Activated CD4-positive, alpha-beta T cell treated with anti-CD3 and anti-CD28 coated beads, Interleukin-2, amount 10 ng/mL, durations not matched to agents 7 days and 5 days (primary cell): Measurements from ENCODE around the gene MACF1. TPM values are rescaled to one million over a fixed set of nuclear protein-coding genes. Genes with fewer than 3 reads are reported as not detected.

ENCODE experiments used
- CTCF ChIA-PET: fragments of 350-600 bp; sonication (Branson Sonifier 250); formaldehyde crosslinking; loops from one replicate; lab custom pipeline; 2021; ENCODE audit warnings: antibody characterized with exemption; lab: Charles Lee
- POLR2A ChIA-PET: fragments of 350-600 bp; sonication (Branson Sonifier 250); formaldehyde crosslinking; loops from one replicate; lab custom pipeline; 2021; ENCODE audit warnings: antibody characterized with exemption; lab: Charles Lee
- DNase-seq: peaks from one replicate; pipeline ENCODE4 v3.0.0-alpha.2; 2020
- H3K27ac Mint-ChIP-seq: one replicate; pipeline ENCODE4 v1.8.0; 2021; ENCODE audit warnings: mild to moderate bottlenecking, moderate library complexity, mixed read lengths
- H3K27me3 Mint-ChIP-seq: one replicate; pipeline ENCODE4 v1.8.0; 2021; ENCODE audit warnings: mixed read lengths
- H3K36me3 Mint-ChIP-seq: one replicate; pipeline ENCODE4 v1.8.0; 2021; ENCODE audit warnings: low read depth, mixed read lengths
- H3K4me1 Mint-ChIP-seq: one replicate; pipeline ENCODE4 v1.8.0; 2021; ENCODE audit warnings: mixed read lengths
- H3K4me3 Mint-ChIP-seq: one replicate; pipeline ENCODE4 v1.8.0; 2021; ENCODE audit warnings: mild to moderate bottlenecking, moderate library complexity, mixed read lengths
- H3K9me3 Mint-ChIP-seq: one replicate; pipeline ENCODE4 v1.8.0; 2021; ENCODE audit warnings: mixed read lengths
- total RNA-seq, 2 experiments: library from RNA; stranded (reverse); gene quantifications; one replicate each; pipeline ENCODE4 v1.2.3, GENCODE V29; 2021

MACF1 gene
- total RNA-seq, 2 experiments from 2014 or later = 375 to 395 TPM

DNA sequence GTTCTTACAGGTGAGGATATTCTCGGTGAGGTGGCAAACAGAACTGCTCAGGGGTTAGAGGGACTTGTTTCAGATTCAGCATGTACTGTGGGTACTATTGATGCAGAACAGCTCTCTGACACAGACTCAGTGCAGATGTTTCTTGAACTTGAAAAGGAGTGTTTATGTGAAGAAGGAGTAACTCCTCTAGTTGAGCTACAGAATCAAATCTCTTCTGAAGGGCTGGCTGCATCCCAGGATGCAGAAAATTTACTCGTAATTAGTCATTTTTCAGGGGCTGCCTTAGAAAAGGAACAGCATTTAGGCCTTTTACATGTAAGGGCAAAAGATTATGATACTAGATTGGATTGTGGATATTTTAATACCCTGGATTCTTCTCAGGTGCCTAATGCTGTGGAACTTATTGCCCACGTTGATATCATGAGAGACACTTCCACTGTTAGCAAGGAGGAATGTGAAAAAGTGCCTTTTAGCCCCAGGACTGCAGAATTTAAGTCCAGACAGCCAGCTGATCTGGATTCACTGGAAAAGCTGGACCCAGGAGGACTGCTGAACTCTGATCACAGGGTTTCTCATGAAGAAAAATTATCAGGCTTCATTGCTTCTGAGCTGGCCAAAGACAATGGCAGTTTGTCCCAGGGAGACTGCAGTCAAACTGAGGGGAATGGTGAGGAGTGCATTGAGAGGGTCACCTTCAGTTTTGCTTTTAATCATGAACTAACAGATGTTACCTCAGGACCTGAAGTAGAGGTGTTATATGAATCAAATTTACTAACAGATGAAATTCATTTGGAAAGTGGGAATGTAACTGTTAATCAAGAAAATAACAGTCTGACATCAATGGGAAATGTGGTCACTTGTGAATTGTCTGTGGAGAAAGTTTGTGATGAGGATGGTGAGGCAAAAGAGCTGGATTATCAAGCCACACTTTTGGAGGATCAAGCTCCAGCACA is 207.3 kb downstream of the MACF1 start:
- POLR2A ChIA-PET = no interaction called here
- Mint-ChIP-seq H3K4me1 (peaks cover 37% of the 10 kb centered on the region), H3K36me3 (peaks cover 18% of the 10 kb centered on the region), H3K27me3 (no peaks in the 10 kb centered on the region), H3K4me3 (no peak overlapping the region), H3K9me3 (no peaks in the 10 kb centered on the region), H3K27ac (no peak overlapping the region)
- no peak for DNase-seq
- CTCF ChIA-PET = interaction anchor here (0.9 to 3.4 kb wide), 14 partner anchors 9 to 313 kb away, joined by 3 to 17 read pairs (median 4); no protein-coding TSS in a partner anchor

DNA sequence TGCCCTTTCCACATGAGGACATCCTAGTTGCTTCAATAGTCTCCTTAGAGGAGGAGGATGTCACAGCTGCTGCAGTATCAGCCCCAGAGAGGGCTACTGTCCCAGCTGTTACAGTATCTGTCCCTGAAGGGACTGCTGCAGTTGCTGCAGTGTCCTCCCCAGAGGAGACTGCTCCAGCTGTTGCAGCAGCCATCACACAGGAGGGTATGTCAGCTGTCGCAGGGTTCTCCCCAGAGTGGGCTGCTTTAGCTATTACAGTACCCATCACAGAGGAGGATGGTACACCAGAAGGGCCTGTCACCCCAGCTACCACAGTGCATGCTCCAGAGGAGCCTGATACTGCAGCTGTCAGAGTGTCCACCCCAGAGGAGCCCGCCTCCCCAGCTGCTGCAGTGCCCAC is 208.4 kb downstream of the MACF1 start:
- Mint-ChIP-seq H3K4me3 (no peak overlapping the region), H3K4me1 (peaks cover 26% of the 10 kb centered on the region), H3K9me3 (no peaks in the 10 kb centered on the region), H3K27me3 (no peaks in the 10 kb centered on the region), H3K36me3 (peaks cover 15% of the 10 kb centered on the region), H3K27ac (no peak overlapping the region)
- DNase-seq = no peak
- ChIA-PET POLR2A (no interaction called here), CTCF (interaction anchor here (2.1 to 2.4 kb wide), 2 partner anchors 12 to 314 kb away, joined by 5 to 12 read pairs; no protein-coding TSS in a partner anchor)

DNA sequence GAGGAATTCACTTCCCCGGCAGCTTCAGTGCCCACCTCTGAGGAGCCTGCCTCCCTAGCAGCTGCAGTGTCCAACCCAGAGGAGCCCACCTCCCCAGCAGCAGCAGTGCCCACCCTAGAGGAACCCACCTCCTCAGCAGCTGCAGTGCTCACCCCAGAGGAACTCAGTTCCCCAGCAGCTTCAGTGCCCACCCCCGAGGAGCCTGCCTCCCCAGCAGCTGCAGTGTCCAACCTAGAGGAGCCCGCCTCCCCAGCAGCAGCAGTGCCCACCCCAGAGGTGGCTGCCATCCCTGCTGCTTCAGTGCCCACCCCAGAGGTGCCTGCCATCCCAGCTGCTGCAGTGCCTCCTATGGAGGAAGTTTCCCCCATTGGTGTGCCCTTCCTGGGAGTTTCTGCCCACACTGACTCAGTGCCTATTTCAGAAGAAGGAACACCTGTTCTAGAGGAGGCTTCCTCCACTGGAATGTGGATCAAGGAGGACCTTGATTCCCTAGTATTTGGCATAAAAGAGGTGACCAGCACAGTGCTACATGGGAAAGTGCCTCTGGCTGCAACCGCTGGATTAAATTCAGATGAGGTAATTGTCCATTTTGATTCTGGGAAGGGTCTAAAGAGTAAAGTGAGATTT is 209.5 kb downstream of the MACF1 start:
- Mint-ChIP-seq H3K27ac (no peak overlapping the region), H3K4me1 (peaks cover 24% of the 10 kb centered on the region), H3K27me3 (no peaks in the 10 kb centered on the region), H3K4me3 (no peak overlapping the region), H3K9me3 (no peaks in the 10 kb centered on the region), H3K36me3 (peaks cover 22% of the 10 kb centered on the region)
- POLR2A ChIA-PET = no interaction called here
- CTCF ChIA-PET = no interaction called here
- no peak for DNase-seq

DNA sequence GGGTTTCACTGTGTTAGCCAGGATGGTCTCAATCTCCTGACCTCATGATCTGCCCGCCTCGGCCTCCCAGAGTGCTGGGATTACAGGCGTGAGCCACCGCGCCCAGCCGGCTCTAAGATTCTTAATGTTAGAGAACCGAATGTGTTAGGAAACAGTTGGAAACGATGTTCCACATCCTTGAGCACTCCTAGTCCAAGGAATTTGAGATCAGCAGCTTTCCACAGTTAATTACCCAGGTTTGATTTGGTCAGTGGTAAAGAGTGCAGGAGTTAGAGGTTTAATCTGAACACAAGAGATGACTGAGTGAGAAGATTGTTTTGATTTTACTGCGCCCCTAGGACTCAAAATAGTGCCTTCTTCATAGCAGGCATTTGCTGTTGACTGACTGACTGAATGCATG is 211.1 kb downstream of the MACF1 start:
- no peak for DNase-seq
- H3K27me3 Mint-ChIP-seq = no peaks in the 10 kb centered on the region
- no peak overlapping the region for H3K4me3 Mint-ChIP-seq
- peaks cover 21% of the 10 kb centered on the region for H3K36me3 Mint-ChIP-seq
- H3K27ac Mint-ChIP-seq = no peak overlapping the region
- ChIA-PET POLR2A (no interaction called here), CTCF (interaction anchor here (1.0 kb wide), 1 partner anchor 21 kb away, joined by 3 read pairs; no protein-coding TSS in a partner anchor)
- H3K9me3 Mint-ChIP-seq = no peaks in the 10 kb centered on the region
- H3K4me1 Mint-ChIP-seq = peaks cover 13% of the 10 kb centered on the region

DNA sequence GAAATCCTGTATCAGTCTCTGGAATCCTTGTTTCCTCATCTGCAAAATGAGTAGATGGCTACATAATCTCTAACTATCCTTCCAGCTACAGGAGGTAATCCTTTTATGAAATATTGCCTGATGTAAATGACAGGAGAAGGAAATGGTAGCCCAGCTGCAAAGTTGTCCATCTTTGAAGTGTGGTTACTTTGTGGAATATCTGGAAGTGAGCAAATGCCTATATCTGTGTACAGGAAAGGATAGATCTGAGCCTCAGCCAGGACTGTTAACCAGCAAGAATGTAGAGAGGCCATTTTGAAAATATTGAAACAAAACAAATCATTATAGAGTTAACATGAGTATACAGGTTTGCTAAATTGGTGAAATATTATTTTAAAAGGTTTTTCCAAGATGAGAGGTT is 212.1 kb downstream of the MACF1 start:
- Mint-ChIP-seq H3K4me3 (no peak overlapping the region), H3K27ac (no peak overlapping the region), H3K9me3 (no peaks in the 10 kb centered on the region), H3K27me3 (no peaks in the 10 kb centered on the region), H3K4me1 (peaks cover 5% of the 10 kb centered on the region), H3K36me3 (peaks cover 22% of the 10 kb centered on the region)
- ChIA-PET POLR2A (no interaction called here), CTCF (interaction anchor here (0.6 kb wide), 2 partner anchors 18 to 125 kb away, joined by 3 to 5 read pairs; no protein-coding TSS in a partner anchor)
- no peak for DNase-seq

DNA sequence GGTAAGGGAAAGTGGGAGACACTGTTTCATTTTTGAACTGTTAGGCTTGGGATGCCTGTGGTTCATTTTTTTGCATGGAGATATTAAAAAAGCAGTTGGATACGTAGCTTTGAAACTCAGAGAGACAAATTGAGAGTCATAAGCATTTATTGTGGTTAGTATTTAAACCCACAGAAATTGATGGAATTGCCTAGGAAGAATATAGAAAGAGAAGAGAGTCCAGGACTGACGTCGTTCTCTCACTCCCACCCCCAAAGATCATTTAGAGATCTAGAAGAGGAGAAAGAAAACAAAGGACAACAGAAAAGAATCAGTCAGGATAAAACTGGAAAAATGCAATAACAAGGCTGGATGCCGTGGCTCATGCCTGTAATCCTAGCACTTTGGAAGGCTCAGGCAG is 213.7 kb downstream of the MACF1 start:
- H3K4me3 Mint-ChIP-seq = no peak overlapping the region
- ChIA-PET POLR2A (no interaction called here), CTCF (no interaction called here)

DNA sequence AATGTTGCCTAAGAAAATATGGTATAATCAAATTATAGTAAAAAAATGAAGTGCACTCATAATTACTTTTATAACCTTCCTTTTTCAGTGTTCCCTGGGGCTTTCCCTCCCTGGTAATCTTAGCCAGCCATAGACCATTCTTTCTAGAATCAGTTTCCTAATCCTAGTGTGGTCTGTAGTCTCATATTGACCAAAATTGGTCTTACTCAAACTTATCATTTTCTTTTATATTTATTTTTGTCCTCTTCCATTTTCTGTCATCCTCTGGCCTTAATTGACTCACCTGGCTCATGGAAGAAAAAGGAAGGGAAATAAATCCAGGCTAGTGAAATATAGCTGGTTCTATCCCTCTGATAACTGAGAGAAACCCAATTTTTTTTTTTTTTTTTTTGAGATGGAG is 216.0 kb downstream of the MACF1 start:
- DNase-seq = no peak
- no peak overlapping the region for H3K27ac Mint-ChIP-seq
- ChIA-PET POLR2A (interaction anchor here (0.6 kb wide), 1 partner anchor 38 kb away, joined by 4 read pairs; no protein-coding TSS in a partner anchor), CTCF (interaction anchor here (1.0 to 4.4 kb wide), 4 partner anchors 9 to 23 kb away, joined by 3 to 17 read pairs (median 4); no protein-coding TSS in a partner anchor)
- H3K4me3 Mint-ChIP-seq = no peak overlapping the region
- H3K4me1 Mint-ChIP-seq = peaks cover 4% of the 10 kb centered on the region
- no peaks in the 10 kb centered on the region for H3K9me3 Mint-ChIP-seq
- H3K36me3 Mint-ChIP-seq = peaks cover 46% of the 10 kb centered on the region
- H3K27me3 Mint-ChIP-seq = no peaks in the 10 kb centered on the region

More for the DNA sequence above, 213.7 kb downstream of the MACF1 start:
- DNase-seq = no peak
- H3K27ac Mint-ChIP-seq = no peak overlapping the region
- peaks cover 35% of the 10 kb centered on the region for H3K36me3 Mint-ChIP-seq
- peaks cover 7% of the 10 kb centered on the region for H3K4me1 Mint-ChIP-seq
- no peaks in the 10 kb centered on the region for H3K27me3 Mint-ChIP-seq
- H3K9me3 Mint-ChIP-seq = no peaks in the 10 kb centered on the region

DNA sequence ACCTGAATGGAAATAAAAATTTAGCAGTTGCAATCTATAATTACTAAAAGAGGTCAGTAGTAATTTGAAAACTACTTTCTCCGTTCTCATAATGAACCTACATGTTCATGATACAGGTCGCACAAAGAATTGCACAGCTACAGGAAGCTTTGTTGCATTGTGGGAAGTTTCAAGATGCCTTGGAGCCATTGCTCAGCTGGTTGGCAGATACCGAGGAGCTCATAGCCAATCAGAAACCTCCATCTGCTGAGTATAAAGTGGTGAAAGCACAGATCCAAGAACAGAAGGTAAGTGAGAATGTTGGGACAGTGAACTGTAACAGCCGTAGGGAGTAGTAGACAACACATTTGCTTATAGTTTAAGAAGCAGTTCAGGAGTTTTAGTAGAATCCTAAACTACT is 218.1 kb downstream of the MACF1 start:
- ChIA-PET POLR2A (no interaction called here), CTCF (interaction anchor here (1.1 to 4.4 kb wide), 2 partner anchors 12 to 126 kb away, joined by 4 to 17 read pairs; no protein-coding TSS in a partner anchor)
- Mint-ChIP-seq H3K4me3 (no peak overlapping the region), H3K27me3 (no peaks in the 10 kb centered on the region), H3K9me3 (no peaks in the 10 kb centered on the region), H3K36me3 (peaks cover 54% of the 10 kb centered on the region), H3K4me1 (peaks cover 4% of the 10 kb centered on the region), H3K27ac (no peak overlapping the region)
- no peak for DNase-seq

DNA sequence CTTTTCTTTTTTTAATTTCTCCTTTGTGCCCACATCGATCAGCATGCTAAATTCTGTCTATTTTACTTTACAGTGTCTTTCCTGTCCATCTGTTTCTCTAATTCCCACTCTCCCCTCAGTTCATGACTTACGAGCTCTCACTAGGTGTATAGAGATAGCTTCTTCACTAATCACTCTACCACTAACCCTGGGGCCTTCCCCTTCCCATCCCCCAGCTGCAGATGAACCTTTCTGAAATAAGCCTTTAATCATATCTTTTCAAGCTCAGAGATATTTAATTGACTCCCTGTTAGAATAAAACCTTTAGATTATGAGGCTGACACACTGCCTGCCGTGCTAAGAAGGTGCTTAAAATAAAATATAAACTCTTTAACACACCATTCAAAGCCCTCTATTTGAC is 220.7 kb downstream of the MACF1 start:
- no peaks in the 10 kb centered on the region for H3K27me3 Mint-ChIP-seq
- DNase-seq = no peak
- H3K27ac Mint-ChIP-seq = no peak overlapping the region
- ChIA-PET POLR2A (no interaction called here), CTCF (interaction anchor here (0.7 to 2.2 kb wide), 4 partner anchors 10 to 27 kb away, joined by 3 to 12 read pairs (median 4); no protein-coding TSS in a partner anchor)
- H3K4me1 Mint-ChIP-seq = peaks cover 2% of the 10 kb centered on the region
- H3K36me3 Mint-ChIP-seq = peaks cover 62% of the 10 kb centered on the region
- H3K4me3 Mint-ChIP-seq = no peak overlapping the region
- H3K9me3 Mint-ChIP-seq = no peaks in the 10 kb centered on the region

DNA sequence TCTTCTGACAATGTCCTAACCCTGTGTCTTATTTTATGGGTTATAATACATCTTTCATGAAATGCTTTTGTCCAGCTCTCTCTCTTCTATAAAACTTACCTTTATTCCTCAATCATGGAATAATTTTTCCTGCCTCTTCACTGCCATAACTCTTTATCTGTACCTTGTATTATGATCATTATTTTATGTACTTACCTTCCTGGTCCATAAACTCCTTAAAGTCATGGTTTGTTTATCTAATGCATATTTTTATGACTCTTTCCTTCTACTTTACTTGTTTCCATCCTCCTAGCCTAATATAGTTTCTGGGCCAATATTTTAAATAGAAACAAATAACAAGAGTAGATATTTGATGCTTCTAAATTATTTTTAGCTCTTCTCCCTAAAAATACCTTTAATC is 221.1 kb downstream of the MACF1 start:
- no peak for DNase-seq
- Mint-ChIP-seq H3K4me3 (no peak overlapping the region), H3K27ac (no peak overlapping the region), H3K4me1 (peaks cover 2% of the 10 kb centered on the region), H3K9me3 (no peaks in the 10 kb centered on the region), H3K36me3 (peaks cover 66% of the 10 kb centered on the region), H3K27me3 (no peaks in the 10 kb centered on the region)
- POLR2A ChIA-PET = no interaction called here
- CTCF ChIA-PET = interaction anchor here (0.9 to 2.2 kb wide), 2 partner anchors 14 to 16 kb away, joined by 3 to 12 read pairs; no protein-coding TSS in a partner anchor

DNA sequence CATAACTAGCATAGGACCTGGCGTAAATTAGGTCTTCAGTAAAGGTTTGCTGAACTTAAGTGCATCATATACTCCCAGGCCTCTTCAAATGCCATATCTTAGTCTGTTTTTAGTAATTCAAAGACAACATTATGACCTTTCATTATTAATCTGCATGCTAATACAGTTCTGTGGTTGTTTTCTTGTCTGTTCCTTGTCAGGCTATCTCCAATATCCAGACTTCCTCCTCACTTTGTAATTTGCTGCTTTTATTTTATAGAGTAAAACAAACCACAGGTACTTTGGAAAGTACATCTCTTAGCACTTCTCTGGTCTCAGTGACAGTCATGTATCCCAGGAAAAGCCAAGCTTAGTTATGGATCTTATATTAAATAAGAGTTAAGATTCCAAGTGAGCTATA is 221.9 kb downstream of the MACF1 start:
- Mint-ChIP-seq H3K4me3 (no peak overlapping the region), H3K9me3 (no peaks in the 10 kb centered on the region), H3K4me1 (peaks cover 2% of the 10 kb centered on the region), H3K27ac (no peak overlapping the region), H3K36me3 (peaks cover 67% of the 10 kb centered on the region), H3K27me3 (no peaks in the 10 kb centered on the region)
- POLR2A ChIA-PET = no interaction called here
- DNase-seq = no peak
- CTCF ChIA-PET = interaction anchor here (2.2 kb wide), 1 partner anchor 15 kb away, joined by 12 read pairs; no protein-coding TSS in a partner anchor

DNA sequence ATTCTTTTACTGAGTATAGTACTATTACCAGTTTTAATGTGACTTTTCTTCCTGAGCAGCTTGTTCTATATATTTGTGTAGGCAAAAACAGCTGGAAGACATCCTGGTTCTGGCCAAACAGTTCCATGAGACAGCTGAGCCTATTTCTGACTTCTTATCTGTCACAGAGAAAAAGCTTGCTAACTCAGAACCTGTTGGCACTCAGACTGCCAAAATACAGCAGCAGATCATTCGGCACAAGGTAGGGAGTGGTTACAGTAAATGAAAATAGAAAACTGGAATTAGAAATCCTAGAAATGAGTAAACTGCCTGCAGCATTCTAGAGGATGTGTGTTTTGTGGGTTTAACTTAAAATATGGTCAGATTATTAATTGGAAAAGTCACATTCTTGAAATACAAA is 222.9 kb downstream of the MACF1 start:
- Mint-ChIP-seq H3K4me1 (no peaks in the 10 kb centered on the region), H3K4me3 (no peak overlapping the region), H3K27ac (no peak overlapping the region), H3K36me3 (peaks cover 68% of the 10 kb centered on the region), H3K9me3 (no peaks in the 10 kb centered on the region), H3K27me3 (no peaks in the 10 kb centered on the region)
- CTCF ChIA-PET = interaction anchor here (0.8 kb wide), 1 partner anchor 17 kb away, joined by 3 read pairs; no protein-coding TSS in a partner anchor
- POLR2A ChIA-PET = no interaction called here
- DNase-seq = no peak
